Stimulated activated CD4-positive, alpha-beta T cell treated with anti-CD3 and anti-CD28 coated beads, Interleukin-4, amount 100 ng/mL, for 1 hour (primary cell): Measurements from ENCODE around the gene RALGPS2.
"Not testable (repeated sequence)": the region's sequence is repeated elsewhere in the genome, so short reads cannot be mapped to it uniquely, and the experiment has no call there.

Experiments
- DNase-seq: peaks from one replicate; pipeline ENCODE4 v3.0.0-alpha.2; 2020

Gene RALGPS2

GRCh38 chr1:178792394-178792793 lies 67.3 kb downstream of the RALGPS2 start:
- DNase-seq: no peak

DNA sequence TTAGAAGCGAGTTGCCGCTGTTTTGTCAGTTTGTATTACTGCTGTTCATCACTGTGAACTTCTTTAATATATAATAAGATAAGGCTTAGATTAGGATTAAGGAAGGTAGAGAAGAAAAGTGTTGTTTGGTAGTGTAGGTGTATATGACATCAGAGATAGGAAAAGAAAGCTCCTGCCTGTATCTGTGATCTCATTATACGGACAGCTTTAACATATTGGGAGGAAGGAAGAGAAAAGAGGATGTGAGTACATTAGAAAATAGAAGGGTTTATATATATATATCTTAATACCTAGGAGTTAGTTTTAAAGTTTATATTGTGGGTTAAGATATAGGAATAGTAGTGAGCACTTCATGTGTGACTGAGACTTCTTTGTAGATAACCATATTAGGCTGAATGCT lies 71.0 kb downstream of the RALGPS2 start:
- no peak for DNase-seq

DNA sequence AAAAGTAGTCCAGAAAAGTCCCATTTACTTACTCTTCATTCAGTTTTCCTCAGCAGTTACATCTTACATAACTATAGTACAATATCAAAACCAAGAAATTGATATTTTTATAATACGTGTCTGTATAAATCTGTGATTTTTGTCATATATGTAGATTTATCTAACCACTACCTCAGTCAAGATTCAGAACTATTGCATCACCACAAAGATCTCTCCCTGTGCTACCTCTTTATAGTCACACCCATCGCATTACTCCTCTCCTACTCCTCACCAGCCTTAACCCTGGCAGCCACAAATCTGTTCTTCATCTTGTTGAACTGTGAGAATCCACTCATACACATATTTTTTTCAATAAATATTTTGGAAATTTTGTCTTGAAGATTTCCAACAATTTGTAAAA lies 72.5 kb downstream of the RALGPS2 start:
- DNase-seq: no peak

DNA sequence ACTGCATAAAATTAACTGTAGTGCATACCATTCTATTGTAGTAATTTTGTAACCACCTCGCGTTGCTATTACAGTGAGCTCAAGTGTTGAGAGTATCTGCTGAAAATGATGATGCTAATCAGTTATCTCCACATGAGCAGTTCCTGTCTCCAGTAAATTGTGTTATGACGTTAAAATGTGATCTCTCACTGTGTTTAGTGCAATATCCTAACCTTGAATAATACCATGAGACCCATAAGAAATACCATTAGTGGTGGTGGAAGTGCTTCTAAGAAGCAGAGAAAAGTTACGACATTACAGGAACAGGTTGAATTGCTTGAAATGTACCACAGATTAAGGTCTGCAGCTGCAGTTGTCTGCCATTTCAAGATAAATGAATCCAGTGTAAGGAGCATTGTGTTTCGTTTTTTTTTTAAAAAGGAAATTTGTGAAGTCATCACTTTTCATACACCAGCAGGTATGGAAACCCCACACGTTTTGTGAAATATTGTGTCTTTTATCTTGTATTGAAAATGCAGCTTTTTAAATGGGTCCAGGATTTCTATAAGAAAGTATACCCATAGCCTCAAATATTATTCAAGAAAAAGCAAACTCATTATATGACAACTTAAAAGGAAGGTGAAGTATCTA lies 73.3 kb downstream of the RALGPS2 start:
- no peak for DNase-seq

- no peak for DNase-seq
Observed at GRCh38 chr1:178802873-178803272, 77.8 kb downstream of the RALGPS2 start.

DNA sequence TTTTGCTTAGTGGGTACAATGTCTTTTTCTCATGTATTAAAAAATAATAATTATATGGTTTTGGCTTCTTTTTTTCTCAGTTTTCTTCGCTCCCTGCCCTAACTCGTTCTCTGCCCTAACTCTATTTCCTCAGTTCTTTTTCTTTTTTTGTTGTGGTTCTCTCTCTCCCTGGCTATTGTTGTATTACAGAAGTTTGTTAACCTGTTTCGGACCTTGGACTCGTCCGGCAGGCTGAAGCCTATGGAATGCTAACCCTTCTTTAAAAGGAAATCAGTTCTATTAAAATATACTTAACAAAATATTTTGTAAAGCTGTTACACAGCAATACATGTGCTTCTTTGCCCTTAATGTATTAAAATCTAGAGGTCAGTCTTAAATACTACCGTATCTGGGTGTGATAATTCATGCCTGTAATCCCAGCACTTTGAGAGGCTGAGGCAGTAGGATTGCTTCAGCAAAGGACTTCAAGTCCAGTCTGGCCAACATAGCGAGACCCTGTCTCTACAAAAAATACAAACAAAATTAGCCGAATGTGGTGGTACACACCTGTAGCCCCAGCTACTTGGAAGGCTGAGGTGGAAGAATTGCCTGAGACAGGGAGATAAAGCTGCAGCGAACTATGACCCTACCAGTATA lies 81.7 kb downstream of the RALGPS2 start:
- DNase-seq: no peak

GRCh38 chr1:178808529-178808928 lies 83.5 kb downstream of the RALGPS2 start:
- no peak for DNase-seq

DNA sequence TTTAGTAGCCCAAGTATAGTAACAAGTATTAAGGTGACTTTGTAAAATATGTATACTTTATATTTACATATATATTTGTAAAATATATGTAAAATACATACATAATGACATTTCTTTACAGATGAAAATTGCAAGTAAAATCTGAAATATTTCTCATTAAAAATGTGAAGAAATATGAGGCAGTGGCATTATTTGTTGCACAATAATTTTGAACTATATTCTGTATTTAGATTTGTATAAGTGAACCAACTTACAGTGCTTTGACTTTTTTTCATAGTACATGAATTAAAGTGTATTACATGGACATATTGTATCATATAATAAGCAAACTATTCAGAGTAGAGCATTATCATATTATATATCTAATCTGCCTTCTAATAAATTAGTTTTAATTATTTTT lies 85.5 kb downstream of the RALGPS2 start:
- DNase-seq: no peak

DNA sequence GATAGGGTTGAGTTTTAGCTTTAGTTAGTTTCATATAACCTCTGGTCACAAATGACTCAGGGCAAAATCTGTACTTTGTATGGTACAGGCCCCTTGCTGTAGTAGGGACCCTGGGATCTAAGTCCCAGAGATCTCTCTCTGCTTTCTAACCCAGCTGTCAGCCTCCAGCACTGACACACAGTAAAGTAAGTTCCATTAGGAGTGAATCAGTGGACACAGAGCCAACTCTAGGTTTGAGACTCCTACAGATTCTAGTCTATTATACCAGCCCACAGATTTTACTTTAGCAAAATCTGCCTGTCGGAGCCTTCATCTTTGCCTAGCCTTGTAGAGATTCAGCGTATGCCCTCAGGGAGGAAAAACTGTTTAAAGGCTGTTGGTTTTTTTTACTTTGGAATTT lies 93.4 kb downstream of the RALGPS2 start:
- no peak for DNase-seq

- DNase-seq: no peak
Observed at GRCh38 chr1:178819123-178819522, 94.1 kb downstream of the RALGPS2 start.

- no peak for DNase-seq
Observed at GRCh38 chr1:178821134-178821866, 96.3 kb downstream of the RALGPS2 start.

- DNase-seq: no peak
Observed at GRCh38 chr1:178825167-178825566, 100.1 kb downstream of the RALGPS2 start.

DNA sequence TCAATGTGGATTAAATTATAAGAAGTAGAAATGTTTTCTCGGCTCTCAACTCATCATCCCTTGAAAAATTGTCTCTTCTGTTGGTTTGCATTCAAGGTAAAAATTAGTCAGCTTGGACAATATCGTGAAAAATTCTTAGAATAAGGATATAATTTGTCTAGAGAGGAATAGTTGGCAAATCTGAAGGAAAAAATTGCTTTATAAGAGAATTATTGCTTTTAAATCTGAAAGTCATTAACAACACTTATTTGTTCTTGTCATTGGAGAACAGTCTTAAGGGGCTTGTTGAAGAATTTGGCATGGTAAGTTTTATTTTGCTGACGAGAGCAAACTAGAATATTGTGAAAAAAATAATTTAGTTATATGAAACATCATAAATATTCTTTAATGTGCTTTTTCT lies 119.4 kb downstream of the RALGPS2 start:
- DNase-seq: no peak

- no peak for DNase-seq
Observed at GRCh38 chr1:178846306-178846705, 121.3 kb downstream of the RALGPS2 start.

DNA sequence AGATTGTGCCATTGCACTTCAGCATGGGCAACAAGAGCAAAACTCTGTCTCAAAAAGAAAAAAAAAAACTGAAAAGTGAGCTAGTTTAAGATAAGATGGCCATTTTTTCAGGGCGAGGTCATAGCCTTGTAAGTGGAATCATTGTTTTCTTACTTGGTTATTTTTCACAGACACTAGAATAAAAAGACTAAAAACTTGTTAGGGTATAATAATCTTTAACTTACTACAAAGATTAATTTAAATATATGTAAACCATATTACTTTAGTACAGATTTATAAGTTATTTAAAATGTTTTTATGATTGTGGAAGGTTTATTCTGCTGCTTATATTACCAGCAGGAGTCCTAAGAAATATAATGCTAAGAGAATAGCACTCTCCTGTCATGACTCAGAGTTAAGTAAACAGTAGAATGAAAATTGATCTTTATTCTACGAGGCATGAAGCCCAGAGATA lies 122.4 kb downstream of the RALGPS2 start:
- no peak for DNase-seq

DNA sequence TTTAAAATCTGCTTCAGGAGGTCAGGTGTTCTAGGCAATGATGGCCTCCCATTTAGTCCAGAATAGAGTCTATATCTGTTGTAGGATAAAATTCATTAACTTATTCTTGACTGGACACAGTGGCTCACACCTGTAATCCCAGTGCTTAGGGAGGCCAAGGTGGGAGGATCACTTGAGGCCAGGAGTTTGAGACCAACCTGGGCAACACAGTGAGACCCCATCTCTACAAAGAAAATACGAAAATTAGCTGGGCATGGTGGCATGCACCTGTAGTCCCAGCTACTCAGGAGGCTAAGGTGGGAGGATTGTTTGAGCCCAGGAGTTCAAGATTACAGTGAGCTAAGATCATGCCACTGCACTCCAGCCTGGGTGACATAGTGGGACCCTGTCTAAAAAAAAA lies 122.9 kb downstream of the RALGPS2 start:
- not testable (repeated sequence) for DNase-seq

DNA sequence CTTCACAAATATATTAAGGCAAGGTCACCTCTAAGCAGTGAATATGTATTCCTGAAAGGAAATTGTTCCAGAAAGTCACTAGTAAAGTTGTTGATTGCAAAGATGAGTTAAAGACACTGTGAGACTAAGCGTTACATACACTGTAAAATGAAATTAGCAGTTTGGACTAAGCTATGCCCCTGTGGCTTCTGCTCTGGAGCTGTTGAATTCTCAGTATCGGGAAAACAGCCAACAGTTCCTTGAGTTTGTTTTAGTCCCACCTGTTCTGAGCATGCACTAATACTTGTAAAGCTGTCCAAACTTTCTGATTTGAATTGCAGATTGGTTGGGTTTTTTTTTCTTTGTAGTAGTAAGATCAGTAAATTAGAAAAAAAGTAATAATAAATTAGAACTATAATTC lies 124.9 kb downstream of the RALGPS2 start:
- DNase-seq: no peak

DNA sequence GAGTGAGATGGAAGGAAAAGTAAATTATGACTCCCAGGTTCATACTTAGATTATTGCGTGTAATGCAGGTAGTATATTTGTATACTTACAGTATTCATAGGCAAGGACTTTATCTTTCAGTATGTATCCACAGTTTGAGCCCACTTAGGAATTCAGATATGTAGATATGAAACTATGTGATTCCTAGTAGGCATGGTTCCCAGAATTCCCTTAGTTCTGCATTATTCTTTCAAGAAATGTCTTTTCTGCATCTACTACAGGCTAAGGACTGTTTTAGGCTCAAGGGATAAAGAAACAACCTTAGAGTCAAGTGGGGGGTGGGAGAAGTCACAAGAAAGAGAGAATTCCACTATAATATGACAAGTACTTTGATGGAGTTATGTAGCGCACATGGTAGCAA lies 132.1 kb downstream of the RALGPS2 start:
- DNase-seq: no peak

GRCh38 chr1:178862416-178862815 lies 137.4 kb downstream of the RALGPS2 start:
- DNase-seq: no peak

GRCh38 chr1:178862864-178863263 lies 137.8 kb downstream of the RALGPS2 start:
- no peak for DNase-seq

GRCh38 chr1:178864326-178864725 lies 139.3 kb downstream of the RALGPS2 start:
- no peak for DNase-seq

GRCh38 chr1:178867670-178868069 lies 142.6 kb downstream of the RALGPS2 start:
- no peak for DNase-seq

DNA sequence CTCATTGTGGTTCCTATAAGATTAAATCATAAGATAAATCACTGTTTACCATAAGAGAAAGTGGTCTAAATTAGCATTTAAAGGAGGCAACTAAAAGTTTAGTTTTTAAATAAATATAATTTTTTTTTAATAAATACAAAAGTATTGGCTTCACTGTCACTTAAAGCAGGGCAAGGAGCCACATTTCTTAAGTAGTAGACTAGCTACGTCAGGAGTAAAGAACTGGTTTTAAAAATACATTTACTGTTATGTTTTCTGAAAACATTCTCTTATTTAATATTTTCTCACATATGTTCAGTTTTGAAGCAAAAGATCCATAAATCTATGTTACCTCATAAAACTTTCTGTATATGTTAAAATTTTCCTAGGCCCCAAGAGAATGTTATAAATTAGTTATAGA lies 143.7 kb downstream of the RALGPS2 start:
- no peak for DNase-seq

DNA sequence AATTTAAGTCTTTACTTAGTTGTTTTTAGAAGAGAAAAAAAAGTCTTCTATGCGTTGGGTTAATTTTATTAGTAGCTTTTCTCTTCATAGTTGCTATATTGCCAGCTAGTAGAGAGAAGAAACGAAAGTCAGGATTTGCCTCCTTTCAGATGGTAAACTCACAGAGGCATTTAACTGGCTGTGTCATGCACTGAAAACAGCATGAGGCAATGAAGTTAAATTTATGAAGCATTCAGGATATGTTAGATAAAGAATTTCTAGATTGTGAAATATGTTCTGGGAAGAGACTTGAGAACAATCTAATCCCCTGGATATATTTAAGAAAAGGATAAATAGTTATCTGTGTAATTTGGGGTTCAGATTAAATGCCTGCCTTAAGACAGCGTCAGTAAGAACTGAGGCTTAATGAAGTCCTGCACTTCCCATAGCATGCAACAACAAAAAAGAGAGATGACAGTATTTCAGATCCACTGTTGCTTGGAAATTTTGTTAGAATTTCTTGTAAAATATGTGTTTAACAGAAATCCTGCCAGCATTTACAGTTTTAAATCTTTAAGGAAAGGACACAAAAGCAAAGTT lies 144.2 kb downstream of the RALGPS2 start:
- no peak for DNase-seq
